ENCODE results near the gene CAMKK1. TPM values are rescaled to one million over a fixed set of nuclear protein-coding genes. Genes with fewer than 3 reads are reported as not detected.

The CAMKK1 gene
- total and polyA plus RNA-seq, 9 of the 15 experiments (the other 6 are each of a cell fraction or from before 2014, with no cell fraction given), result 0.34 to 7.5 (median 4.9) TPM

- TF ChIP-seq POLR2AphosphoS5 (IDR thresholded peaks at IDR 0.05; ENCODE audit: control insufficient read depth, insufficient read depth, low read depth, low read length) (0 out of 2 replicates have a peak, but pooled peaks have one; percentile 27), BCLAF1 (IDR thresholded peaks at IDR 0.05; ENCODE audit: borderline replicate concordance in 1 of 2, control insufficient read depth in 1 of 2, low read depth in 2 of 2, low read length in 1 of 2) (no peak), TBL1XR1 (IDR thresholded peaks at IDR 0.05; ENCODE audit: low read length in 2 of 2) (no peak), MBD2 (IDR thresholded peaks at IDR 0.05; ENCODE audit: borderline replicate concordance, low read depth) (peak; percentile 27; the same call in 1 of the 2 replicates), GABPB2 (CRISPR knock-in tag; conservative IDR thresholded peaks at IDR 0.05) (no peak), ATF2 (CRISPR knock-in tag; IDR thresholded peaks at IDR 0.05) (peak; percentile 73; the same call in 1 of the 2 replicates), TCF3 (CRISPR knock-in tag; IDR thresholded peaks at IDR 0.05) (0 out of 2 replicates have a peak, but pooled peaks have one; percentile 17), DDX20 (tag; IDR thresholded peaks at IDR 0.05; ENCODE audit: low read depth) (no peak), DEAF1 (CRISPR knock-in tag; IDR thresholded peaks at IDR 0.05) (no peak), MAZ (CRISPR knock-in tag; conservative IDR thresholded peaks at IDR 0.05 in 1 of 2, IDR thresholded peaks at IDR 0.05 in 1 of 2) (peak in 1 of 2 experiments; percentile 80), EP300 (IDR thresholded peaks at IDR 0.05; ENCODE audit: low read length) (0 out of 2 replicates have a peak, but pooled peaks have one; percentile 15), ILK (tag; IDR thresholded peaks at IDR 0.05; ENCODE audit: borderline replicate concordance, low read depth) (no peak), PHF20 (IDR thresholded peaks at IDR 0.05; ENCODE audit: partially characterized antibody) (no peak), EGR1 (conservative IDR thresholded peaks at IDR 0.05) (peak; percentile 75), SIX5 (IDR thresholded peaks at IDR 0.05; ENCODE audit: borderline replicate concordance in 1 of 2, insufficient read depth in 1 of 2, low read depth in 1 of 2, low read length in 2 of 2) (no peak), MLLT1 (IDR thresholded peaks at IDR 0.05) (no peak), ZNF785 (CRISPR knock-in tag; IDR thresholded peaks at IDR 0.05) (no peak), NR2C1 (IDR thresholded peaks at IDR 0.05) (no peak), NR2C1 (tag; IDR thresholded peaks at IDR 0.05) (0 out of 2 replicates have a peak, but pooled peaks have one; percentile 27)
Measured at GRCh38 chr17:3888343-3889171, 4.3 kb downstream of the CAMKK1 start (continued).
